Fibroblast of pulmonary artery (primary cell): Measurements from ENCODE around the gene KRTAP5-10.
A peak's percentile ranks its signal among the peaks of the same experiment; 100 is the strongest.
"Not testable (repeated sequence)": the region's sequence is repeated elsewhere in the genome, so short reads cannot be mapped to it uniquely, and the experiment has no call there.

ENCODE experiments used
- DNase-seq: peaks from one replicate; pipeline ENCODE4 v3.0.0-alpha.2; 2010; ENCODE audit warnings: low read depth
- H3K4me3 ChIP-seq: replicated peaks from 2 replicates; pipeline ENCODE4 v1.5.1; 2011; ENCODE audit warnings: low read depth, mild to moderate bottlenecking, control low read depth, low read length, moderate library complexity
- TF ChIP-seq, protein P1 (sequence below): IDR thresholded peaks from 2 replicates; pipeline ENCODE4 v1.5.1; 2011; ENCODE audit warnings: mild to moderate bottlenecking, control low read depth, low read length, inconsistent platforms; ENCODE audit errors: missing control alignments

KRTAP5-10 gene

DNA sequence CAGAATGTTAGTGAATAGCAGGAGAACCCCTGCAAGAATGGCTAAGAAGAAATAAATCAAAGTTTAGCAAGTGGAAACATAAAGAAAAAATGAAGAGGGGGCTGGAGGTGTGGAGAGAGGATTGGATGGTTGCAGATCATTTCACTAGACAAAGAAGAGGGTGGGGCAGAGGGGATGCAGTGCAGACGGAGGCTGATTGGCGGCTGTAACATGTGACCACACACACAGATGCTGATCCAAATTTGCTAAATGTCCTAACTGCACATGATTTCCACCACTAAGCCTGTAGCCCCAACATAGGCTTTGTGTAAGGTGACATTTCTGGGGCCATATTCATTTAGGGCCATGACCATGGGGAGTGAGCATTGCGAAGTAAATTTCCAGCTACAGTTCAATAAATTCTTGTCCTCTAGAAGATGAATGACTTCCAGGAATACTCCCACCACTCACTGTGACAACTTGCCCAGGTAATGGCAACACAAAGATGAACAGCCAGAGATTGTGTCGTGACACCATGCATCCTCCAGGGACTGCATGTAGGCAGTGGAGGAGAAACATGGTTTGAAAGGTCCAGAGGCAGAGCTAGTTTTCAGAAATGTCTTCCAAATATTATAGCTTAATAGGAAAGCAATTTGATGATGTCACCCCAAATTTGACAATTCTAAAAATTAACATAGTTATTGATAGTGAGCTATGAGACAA lies 10.5 kb downstream of the KRTAP5-10 start:
- H3K4me3 ChIP-seq: no peak overlapping the region
- DNase-seq: no peak
- TF ChIP-seq, protein P1, sequence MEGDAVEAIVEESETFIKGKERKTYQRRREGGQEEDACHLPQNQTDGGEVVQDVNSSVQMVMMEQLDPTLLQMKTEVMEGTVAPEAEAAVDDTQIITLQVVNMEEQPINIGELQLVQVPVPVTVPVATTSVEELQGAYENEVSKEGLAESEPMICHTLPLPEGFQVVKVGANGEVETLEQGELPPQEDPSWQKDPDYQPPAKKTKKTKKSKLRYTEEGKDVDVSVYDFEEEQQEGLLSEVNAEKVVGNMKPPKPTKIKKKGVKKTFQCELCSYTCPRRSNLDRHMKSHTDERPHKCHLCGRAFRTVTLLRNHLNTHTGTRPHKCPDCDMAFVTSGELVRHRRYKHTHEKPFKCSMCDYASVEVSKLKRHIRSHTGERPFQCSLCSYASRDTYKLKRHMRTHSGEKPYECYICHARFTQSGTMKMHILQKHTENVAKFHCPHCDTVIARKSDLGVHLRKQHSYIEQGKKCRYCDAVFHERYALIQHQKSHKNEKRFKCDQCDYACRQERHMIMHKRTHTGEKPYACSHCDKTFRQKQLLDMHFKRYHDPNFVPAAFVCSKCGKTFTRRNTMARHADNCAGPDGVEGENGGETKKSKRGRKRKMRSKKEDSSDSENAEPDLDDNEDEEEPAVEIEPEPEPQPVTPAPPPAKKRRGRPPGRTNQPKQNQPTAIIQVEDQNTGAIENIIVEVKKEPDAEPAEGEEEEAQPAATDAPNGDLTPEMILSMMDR: no peak

GRCh38 chr11:71576688-71577465 lies 11.5 kb downstream of the KRTAP5-10 start:
- H3K4me3 ChIP-seq: not testable (repeated sequence)

DNA sequence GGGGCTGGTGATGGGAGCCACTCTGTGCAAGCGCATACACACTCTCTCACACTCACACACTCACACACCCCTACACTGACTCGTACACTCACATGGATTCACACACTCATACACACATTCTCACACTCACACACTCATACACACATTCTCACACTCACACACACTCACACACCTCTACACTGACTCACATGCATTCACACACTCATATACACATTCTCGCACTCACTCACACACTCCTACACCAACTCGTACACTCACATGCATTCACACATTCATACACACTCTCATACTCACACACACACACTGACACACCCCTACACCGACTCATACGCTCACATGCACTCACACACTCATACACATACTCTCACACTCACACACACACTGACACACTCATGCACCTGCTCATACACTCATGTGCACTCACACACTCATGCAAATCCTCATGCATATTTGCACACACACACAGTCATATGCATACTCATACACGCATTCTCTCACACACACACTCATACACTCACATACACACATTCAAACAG lies 12.2 kb downstream of the KRTAP5-10 start:
- no peak for DNase-seq
- H3K4me3 ChIP-seq: no peak overlapping the region
- TF ChIP-seq, protein P1: no peak

More at GRCh38 chr11:71576688-71577465, 11.5 kb downstream of the KRTAP5-10 start:
- DNase-seq: not testable (repeated sequence)

DNA sequence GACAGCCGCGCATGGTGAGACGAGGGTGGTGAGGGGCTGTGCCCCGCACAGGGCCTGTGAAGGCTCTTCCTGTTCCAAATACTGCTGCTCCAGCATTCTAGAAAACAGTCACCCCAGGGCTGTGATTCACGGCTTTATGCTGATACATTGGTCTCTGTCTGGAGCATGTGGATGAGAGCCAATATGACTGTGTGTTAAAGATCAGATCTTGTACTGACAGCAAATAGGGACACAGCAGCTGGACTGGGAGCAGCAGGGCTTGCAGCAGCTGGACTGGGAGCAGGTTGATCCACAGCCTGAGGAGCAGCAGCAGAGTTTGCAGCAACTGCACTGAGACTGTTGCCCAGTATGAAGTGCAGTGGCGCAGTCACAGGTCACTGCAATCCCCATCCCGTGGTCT lies 14.2 kb downstream of the KRTAP5-10 start:
- DNase-seq, H3K4me3 ChIP-seq: not testable (repeated sequence)

GRCh38 chr11:71580057-71581003 lies 15.0 kb downstream of the KRTAP5-10 start:
- TF ChIP-seq, protein P1: peak; percentile 92
- DNase-seq: peak; percentile 88
- no peak overlapping the region for H3K4me3 ChIP-seq

- H3K4me3 ChIP-seq: no peak overlapping the region
- TF ChIP-seq, protein P1: no peak
- no peak for DNase-seq
Measured at GRCh38 chr11:71581826-71582225, 16.5 kb downstream of the KRTAP5-10 start.

GRCh38 chr11:71582309-71582895 lies 17.0 kb downstream of the KRTAP5-10 start, which contains the start of gene KRTAP5-11:
Gene KRTAP5-11 (minus strand): TSS chr11:71582875. CDS start chr11:71582837, 38 bp downstream.
- no peak within 1 kb of the TSS for H3K4me3 ChIP-seq
- TF ChIP-seq, protein P1: no peak
- DNase-seq: no peak

- not testable (repeated sequence) for DNase-seq, H3K4me3 ChIP-seq
Measured at GRCh38 chr11:71582969-71583368, 17.6 kb downstream of the KRTAP5-10 start.

GRCh38 chr11:71585673-71586072 lies 20.3 kb downstream of the KRTAP5-10 start:
- DNase-seq, H3K4me3 ChIP-seq: not testable (repeated sequence)

DNA sequence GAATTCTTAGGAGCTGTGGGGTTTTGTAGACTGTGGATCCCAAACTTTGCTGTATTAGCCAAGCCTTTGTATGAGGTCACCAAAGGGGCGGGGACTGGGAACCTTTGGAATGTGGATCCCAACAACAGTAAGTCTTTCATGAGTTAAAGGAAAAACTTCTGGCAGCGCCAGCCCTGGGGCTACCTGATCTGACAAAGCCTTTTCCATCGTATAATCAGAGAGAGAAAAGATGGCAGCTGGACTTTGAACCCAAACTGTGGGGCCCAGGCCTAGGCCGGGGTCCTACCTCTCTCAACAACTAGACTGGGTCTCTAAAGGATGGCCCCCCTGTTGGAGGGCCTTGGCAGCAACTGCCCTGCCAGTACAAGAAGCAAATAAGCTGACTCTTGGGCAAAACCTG lies 23.0 kb downstream of the KRTAP5-10 start:
- H3K4me3 ChIP-seq, DNase-seq: not testable (repeated sequence)
